HepG2 (cell line): ENCODE results near the gene IWS1. TPM values are rescaled to one million over a fixed set of nuclear protein-coding genes. Genes with fewer than 3 reads are reported as not detected.
A peak's percentile ranks its signal among the peaks of the same experiment; 100 is the strongest.

Experiments used
- ATAC-seq: fragments of 200-7000 bp; cut with Tn5 transposase; 3 replicates; pipeline ENCODE4 v1.9.1; 2020; ENCODE audit warnings: mild to moderate bottlenecking, moderate library complexity
- BruUV-seq: library from RNA; stranded (reverse); fragments of 400-500 nt; replicated peaks from 2 replicates; lab custom pipeline; 2021; lab: Mats Ljungman, UMichigan
- CTCF ChIA-PET: fragments of 300-600 bp; formaldehyde crosslinking; extraction: SDS; loops from one replicate; lab custom pipeline; 2021; ENCODE audit warnings: low total read pairs, inconsistent platforms, low intra/inter-chr PET ratio; lab: Yijun Ruan, JAX
- POLR2A ChIA-PET: fragments of 350-600 bp; sonication (Branson Sonifier 250); formaldehyde crosslinking; loops from one replicate; lab custom pipeline; 2020; ENCODE audit warnings: antibody characterized with exemption, inconsistent platforms; lab: Yijun Ruan, JAX
- DNase-seq: peaks from one replicate; pipeline ENCODE4 v3.0.0-alpha.2; 2015; ENCODE audit warnings: low spot score
- FAIRE-seq: peaks from 3 replicates; lab custom pipeline; 2011; peaks lifted over from hg19 to GRCh38; lab: Jason Lieb, UNC
- H2AFZ ChIP-seq: one replicate; pipeline ENCODE4 v1.6.1; 2011; ENCODE audit warnings: low read length, inconsistent platforms
- H3K27ac ChIP-seq: fragments of 300-600 bp; 3 replicates; pipeline ENCODE4 v1.8.0; 2011; ENCODE audit warnings: mixed run types, mild to moderate bottlenecking, mixed read lengths, low read length, inconsistent platforms; ENCODE audit not compliant: insufficient read depth; ENCODE audit errors: extremely low read length
- H3K27me3 ChIP-seq, 2 experiments: fragments of 200-600 bp in 1 of 2; 2 replicates in 1 of 2; 3 replicates in 1 of 2; pipeline versions ENCODE4 v1.6.0 to v1.8.0; 2011; ENCODE audit warnings: low read length in 2 of 2, mild to moderate bottlenecking in 2 of 2, moderate library complexity in 2 of 2, inconsistent platforms in 1 of 2; ENCODE audit not compliant: insufficient read depth in 2 of 2, control insufficient read depth in 1 of 2
- H3K36me3 ChIP-seq, 2 experiments: fragments of 200-600 bp in 1 of 2; replicated peaks in 1 of 2; 2 replicates in 1 of 2; 3 replicates in 1 of 2; pipeline versions ENCODE4 v1.5.1 to v1.8.0; 2011; ENCODE audit warnings: low read length in 2 of 2, inconsistent platforms in 1 of 2; ENCODE audit not compliant: insufficient read depth in 2 of 2, control insufficient read depth in 1 of 2
- H3K4me1 ChIP-seq: 2 replicates; pipeline ENCODE4 v1.5.1; 2012; ENCODE audit warnings: low read length, inconsistent platforms; ENCODE audit not compliant: insufficient read depth
- H3K4me2 ChIP-seq: 2 replicates; pipeline ENCODE4 v1.6.0; 2011; ENCODE audit warnings: low read depth, low read length, inconsistent platforms
- H3K4me3 ChIP-seq, 3 experiments: fragments of 200-600 bp in 1 of 3; sonication (generic), shearing (Covaris generic) in 1 of 3; replicated peaks in 1 of 3; 2 replicates each; pipeline ENCODE4 v1.5.1; 2011 to 2016; ENCODE audit warnings: low read length in 3 of 3, inconsistent platforms in 2 of 3, low read depth in 2 of 3, mild to moderate bottlenecking in 2 of 3, control low read depth in 1 of 3, mixed read lengths in 1 of 3; ENCODE audit not compliant: insufficient read depth in 1 of 3
- H3K79me2 ChIP-seq: one replicate; pipeline ENCODE4 v1.6.1; 2011; ENCODE audit warnings: low read length, inconsistent platforms; ENCODE audit not compliant: insufficient read depth
- H3K9ac ChIP-seq: 2 replicates; pipeline ENCODE4 v1.6.0; 2011; ENCODE audit warnings: mild to moderate bottlenecking, low read depth, low read length, inconsistent platforms; ENCODE audit not compliant: insufficient read depth
- H3K9me3 ChIP-seq: 2 replicates; pipeline ENCODE4 v1.5.1; 2012; ENCODE audit warnings: mild to moderate bottlenecking, low read length
- H4K20me1 ChIP-seq: 2 replicates; pipeline ENCODE4 v1.6.0; 2011; ENCODE audit warnings: inconsistent platforms, mild to moderate bottlenecking, low read length, moderate library complexity; ENCODE audit not compliant: insufficient read depth
- FOXK2 ChIP-seq: fragments of 450-650 bp; IDR thresholded peaks from 2 replicates; pipeline ENCODE4 v1.6.1; 2016
- NR2F1 ChIP-seq, 2 experiments: fragments of 450-650 bp in 1 of 2; formaldehyde crosslinking in 1 of 2; IDR thresholded peaks; 2 replicates each; pipeline versions ENCODE4 v1.5.0 to v1.6.1; 2016 to 2020; ENCODE audit warnings: mild to moderate bottlenecking in 1 of 2, missing compliant biosample characterization in 1 of 2, missing genetic modification reagents in 1 of 2, moderate library complexity in 1 of 2
- PHF20 ChIP-seq: sonication (generic); formaldehyde crosslinking; IDR thresholded peaks from 2 replicates; pipeline ENCODE4 v1.5.0; 2020; ENCODE audit warnings: mild to moderate bottlenecking, missing genetic modification reagents
- PRMT3 ChIP-seq: sonication (generic); formaldehyde crosslinking; IDR thresholded peaks from 2 replicates; pipeline ENCODE4 v1.8.1; 2022; ENCODE audit warnings: low read depth, mild to moderate bottlenecking, moderate library complexity, missing genetic modification reagents, borderline replicate concordance
- SRSF4 ChIP-seq: fragments of 200-400 bp; formaldehyde crosslinking; IDR thresholded peaks from one replicate; pipeline ENCODE4 v1.6.1; 2018; ENCODE audit warnings: mild to moderate bottlenecking, low read depth, low read length, moderate library complexity; ENCODE audit not compliant: poor library complexity, severe bottlenecking
- TGIF2 ChIP-seq: IDR thresholded peaks from 2 replicates; pipeline ENCODE4 v1.6.1; 2016; ENCODE audit warnings: control low read depth, missing compliant biosample characterization
- YEATS4 ChIP-seq: sonication (generic); formaldehyde crosslinking; IDR thresholded peaks from 2 replicates; pipeline ENCODE4 v1.4.0; 2020; ENCODE audit warnings: missing genetic modification reagents, borderline replicate concordance
- ZNF235 ChIP-seq: sonication (generic); formaldehyde crosslinking; IDR thresholded peaks from 2 replicates; pipeline ENCODE4 v1.8.1; 2023; ENCODE audit warnings: mild to moderate bottlenecking, missing genetic modification reagents, borderline replicate concordance
- WGBS: methylation state at CpG from one replicate; pipeline ENCODE4 v1.1.6; 2017; ENCODE audit warnings: low lambda C conversion rate; 5-methylcytosine and 5-hydroxymethylcytosine counted together
- in situ Hi-C: cut with HindIII; loops from 2 replicates; pipeline ENCODE4 v1.10.0; 2017; ENCODE audit warnings: low pct_unique_long_range_greater_than_20kb; ENCODE audit not compliant: extremely low pct_ligation_motif_present
- intact Hi-C: fragments of 100-400 bp; cut with micrococcal nuclease; formaldehyde crosslinking; loops from one replicate; pipeline ENCODE4 v1.10.0; 2022; ENCODE audit not compliant: unreplicated experiment
- polyA plus RNA-seq, 8 experiments: library from polyadenylated mRNA; depleted of rRNA in 3 of 8; stranded (reverse) in 7 of 8; unstranded in 1 of 8; fragments of >200 nt; fragmentation: Illumina TruSeq in 4 of 8; extraction: Trizol in 4 of 8; gene quantifications; 2 replicates each; pipeline versions ENCODE4 v1.2.1 to v1.2.3, GENCODE V29; 2011 to 2016; ENCODE audit warnings: low read depth in 4 of 8, missing spikeins in 1 of 8, mixed read lengths in 1 of 8; ENCODE audit not compliant: insufficient read depth in 1 of 8
- total RNA-seq, 5 experiments: library from RNA; depleted of rRNA; stranded (reverse); fragments of >200 nt; fragmentation: Illumina TruSeq; extraction: Trizol; gene quantifications; 2 replicates each; pipeline ENCODE4 v1.2.3, GENCODE V29; 2016; ENCODE audit warnings: low read depth in 1 of 5
- TF ChIP-seq, protein P1 (sequence below), 2 experiments: sonication (generic) in 1 of 2; formaldehyde crosslinking in 1 of 2; IDR thresholded peaks; 2 replicates each; pipeline versions ENCODE4 v1.5.1 to v1.6.1; 2011 to 2020; ENCODE audit warnings: borderline replicate concordance in 1 of 2, low read depth in 1 of 2, low read length in 1 of 2, mild to moderate bottlenecking in 1 of 2, missing genetic modification reagents in 1 of 2, moderate library complexity in 1 of 2
- TF ChIP-seq, protein P2 (sequence below): sonication (generic); formaldehyde crosslinking; IDR thresholded peaks from 2 replicates; pipeline ENCODE4 v1.5.0; 2020; ENCODE audit warnings: mild to moderate bottlenecking, missing genetic modification reagents, borderline replicate concordance

IWS1 gene
- total and polyA plus RNA-seq, 2 of the 13 experiments (the other 11 are each of a cell fraction or from before 2014, with no cell fraction given), result 28.9 to 62.3 TPM

DNA sequence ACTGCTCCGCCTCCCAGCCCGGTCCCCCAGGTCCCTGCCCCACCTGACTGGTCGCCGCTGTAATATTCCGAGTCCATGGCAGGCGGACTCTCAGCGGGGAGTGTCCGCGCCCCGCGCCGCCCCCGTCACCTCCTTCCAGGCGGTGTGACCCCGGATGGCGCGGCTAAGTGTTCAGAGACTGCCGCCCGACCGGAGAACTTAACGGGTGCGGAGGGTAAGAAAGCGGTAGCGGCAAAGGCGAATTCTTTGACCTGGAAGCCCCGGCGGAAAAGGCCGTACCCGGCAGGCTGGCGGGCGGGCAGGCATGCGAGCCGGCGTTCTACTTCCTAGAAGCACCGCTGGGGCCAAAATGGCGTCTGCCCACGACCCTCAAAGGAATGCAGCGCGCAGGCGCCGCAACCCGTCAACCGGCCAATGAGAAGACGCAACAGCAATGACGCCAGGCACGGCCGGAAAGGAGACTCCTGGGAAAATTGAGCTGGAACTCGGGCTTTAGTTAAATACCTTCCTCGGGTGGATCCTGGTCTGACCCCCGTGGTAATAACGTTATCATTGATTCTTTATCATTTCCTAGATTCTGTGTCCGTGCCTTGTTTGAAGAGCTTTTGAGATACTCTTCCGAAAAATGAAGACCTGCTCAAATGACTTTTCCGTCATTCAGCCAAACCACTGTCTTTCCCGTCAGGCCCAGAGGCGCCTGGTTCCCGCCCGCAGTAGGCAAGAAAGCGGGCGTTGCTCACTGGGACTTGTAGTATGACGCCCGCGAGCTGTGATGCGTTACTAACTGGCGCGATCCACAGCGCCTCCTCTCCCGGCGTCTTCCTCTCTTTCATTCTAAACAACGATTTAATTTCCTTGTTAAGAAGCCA lies at the start of gene IWS1 (continued):
- TF ChIP-seq, protein P1, sequence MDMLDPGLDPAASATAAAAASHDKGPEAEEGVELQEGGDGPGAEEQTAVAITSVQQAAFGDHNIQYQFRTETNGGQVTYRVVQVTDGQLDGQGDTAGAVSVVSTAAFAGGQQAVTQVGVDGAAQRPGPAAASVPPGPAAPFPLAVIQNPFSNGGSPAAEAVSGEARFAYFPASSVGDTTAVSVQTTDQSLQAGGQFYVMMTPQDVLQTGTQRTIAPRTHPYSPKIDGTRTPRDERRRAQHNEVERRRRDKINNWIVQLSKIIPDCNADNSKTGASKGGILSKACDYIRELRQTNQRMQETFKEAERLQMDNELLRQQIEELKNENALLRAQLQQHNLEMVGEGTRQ (IDR thresholded peaks at IDR 0.05; ENCODE audit: low read depth, low read length), result no peak
- TF ChIP-seq, protein P1 (CRISPR knock-in tag; IDR thresholded peaks at IDR 0.05; ENCODE audit: borderline replicate concordance), result no peak
- peak; percentile 92 for TF ChIP-seq PHF20 (CRISPR knock-in tag)

DNA sequence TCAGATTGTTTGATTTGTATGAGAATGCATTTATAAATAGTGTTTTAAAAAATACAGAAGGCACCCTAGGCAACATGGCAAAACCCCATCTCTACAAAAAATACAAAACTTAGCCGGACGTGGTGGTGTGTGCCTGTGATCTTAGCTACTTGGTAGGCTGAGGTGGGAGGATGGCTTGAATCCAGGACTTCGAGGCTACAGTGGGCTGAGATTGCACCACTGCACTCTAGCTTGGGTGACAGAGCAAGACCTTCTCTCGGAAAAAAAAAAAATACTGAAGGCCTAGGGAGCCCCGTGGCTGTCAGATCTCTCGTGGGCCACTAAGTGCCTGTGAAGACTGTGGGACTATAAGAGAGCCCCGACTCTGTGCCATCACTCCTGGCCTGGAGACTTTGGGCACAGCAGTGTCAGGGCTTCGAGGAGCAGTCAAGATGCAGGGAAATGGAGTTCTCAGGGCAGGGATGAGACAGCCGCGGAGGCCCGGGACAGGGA lies 49.7 kb upstream of the IWS1 start:
- no peak for DNase-seq
- intact Hi-C loops, result no loop called here
- H4K20me1 ChIP-seq, result no peaks in the 10 kb centered on the region
- 35% methylated on average over 10 of the region's 11 CpGs for WGBS
- ChIA-PET POLR2A (no interaction called here), CTCF (no interaction called here)
- peaks cover 2 to 85% of the 10 kb centered on the region in 2 experiments for H3K27me3 ChIP-seq
- TF ChIP-seq NR2F1 (CRISPR knock-in tag; IDR thresholded peaks at IDR 0.05) (no peak), SRSF4 (no peak), TGIF2 (CRISPR knock-in tag) (no peak), PRMT3 (CRISPR knock-in tag) (no peak), ZNF235 (CRISPR knock-in tag) (no peak), YEATS4 (CRISPR knock-in tag) (no peak), FOXK2 (no peak)
- TF ChIP-seq, protein P2, sequence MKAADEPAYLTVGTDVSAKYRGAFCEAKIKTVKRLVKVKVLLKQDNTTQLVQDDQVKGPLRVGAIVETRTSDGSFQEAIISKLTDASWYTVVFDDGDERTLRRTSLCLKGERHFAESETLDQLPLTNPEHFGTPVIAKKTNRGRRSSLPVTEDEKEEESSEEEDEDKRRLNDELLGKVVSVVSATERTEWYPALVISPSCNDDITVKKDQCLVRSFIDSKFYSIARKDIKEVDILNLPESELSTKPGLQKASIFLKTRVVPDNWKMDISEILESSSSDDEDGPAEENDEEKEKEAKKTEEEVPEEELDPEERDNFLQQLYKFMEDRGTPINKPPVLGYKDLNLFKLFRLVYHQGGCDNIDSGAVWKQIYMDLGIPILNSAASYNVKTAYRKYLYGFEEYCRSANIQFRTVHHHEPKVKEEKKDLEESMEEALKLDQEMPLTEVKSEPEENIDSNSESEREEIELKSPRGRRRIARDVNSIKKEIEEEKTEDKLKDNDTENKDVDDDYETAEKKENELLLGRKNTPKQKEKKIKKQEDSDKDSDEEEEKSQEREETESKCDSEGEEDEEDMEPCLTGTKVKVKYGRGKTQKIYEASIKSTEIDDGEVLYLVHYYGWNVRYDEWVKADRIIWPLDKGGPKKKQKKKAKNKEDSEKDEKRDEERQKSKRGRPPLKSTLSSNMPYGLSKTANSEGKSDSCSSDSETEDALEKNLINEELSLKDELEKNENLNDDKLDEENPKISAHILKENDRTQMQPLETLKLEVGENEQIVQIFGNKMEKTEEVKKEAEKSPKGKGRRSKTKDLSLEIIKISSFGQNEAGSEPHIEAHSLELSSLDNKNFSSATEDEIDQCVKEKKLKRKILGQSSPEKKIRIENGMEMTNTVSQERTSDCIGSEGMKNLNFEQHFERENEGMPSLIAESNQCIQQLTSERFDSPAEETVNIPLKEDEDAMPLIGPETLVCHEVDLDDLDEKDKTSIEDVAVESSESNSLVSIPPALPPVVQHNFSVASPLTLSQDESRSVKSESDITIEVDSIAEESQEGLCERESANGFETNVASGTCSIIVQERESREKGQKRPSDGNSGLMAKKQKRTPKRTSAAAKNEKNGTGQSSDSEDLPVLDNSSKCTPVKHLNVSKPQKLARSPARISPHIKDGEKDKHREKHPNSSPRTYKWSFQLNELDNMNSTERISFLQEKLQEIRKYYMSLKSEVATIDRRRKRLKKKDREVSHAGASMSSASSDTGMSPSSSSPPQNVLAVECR (CRISPR knock-in tag), result no peak
- H3K4me2 ChIP-seq, result no peak overlapping the region
- no peak for FAIRE-seq
- no peak overlapping the region for H3K27ac ChIP-seq
- no peaks in the 10 kb centered on the region for H3K4me1 ChIP-seq
- no TSS peak for BruUV-seq
- ATAC-seq, result no peak
- H3K9me3 ChIP-seq, result no peaks in the 10 kb centered on the region
- no peak overlapping the region for H3K4me3 ChIP-seq
- no peak overlapping the region for H2AFZ ChIP-seq
- H3K79me2 ChIP-seq, result no peaks in the 10 kb centered on the region
- in situ Hi-C loops, result no loop called here
- no peaks in the 10 kb centered on the region for H3K36me3 ChIP-seq
- H3K9ac ChIP-seq, result no peak overlapping the region
